RWPE2 (cell line): ENCODE results near the gene PTH.

Experiments
- ATAC-seq: fragments of 200-7000 bp; cut with Tn5 transposase; 3 replicates; pipeline ENCODE4 v1.9.1; 2021; ENCODE audit warnings: low read depth
- DNase-seq: peaks from one replicate; pipeline ENCODE4 v3.0.0-alpha.2; 2020; ENCODE audit warnings: low spot score
- H3K27ac ChIP-seq: fragments of 450-650 bp; 2 replicates; pipeline ENCODE4 v1.5.1; 2017; ENCODE audit warnings: mild to moderate bottlenecking; ENCODE audit not compliant: poor library complexity, severe bottlenecking
- H3K27me3 ChIP-seq: fragments of 250-450 bp; sonication (Bioruptor Pico); 2 replicates; pipeline ENCODE4 v1.5.1; 2021; ENCODE audit warnings: mild to moderate bottlenecking, moderate library complexity; ENCODE audit not compliant: insufficient read depth, poor library complexity, severe bottlenecking
- H3K36me3 ChIP-seq: fragments of 250-450 bp; sonication (Bioruptor Pico); 2 replicates; pipeline ENCODE4 v1.5.1; 2020; ENCODE audit warnings: low read depth, mild to moderate bottlenecking, moderate library complexity
- H3K4me1 ChIP-seq: fragments of 250-450 bp; sonication (Bioruptor Pico); 2 replicates; pipeline ENCODE4 v1.5.1; 2021; ENCODE audit warnings: mild to moderate bottlenecking, moderate library complexity; ENCODE audit not compliant: insufficient read depth, poor library complexity, severe bottlenecking
- H3K4me3 ChIP-seq: fragments of 250-450 bp; sonication (Bioruptor Pico); 2 replicates; pipeline ENCODE4 v1.5.1; 2021; ENCODE audit warnings: mild to moderate bottlenecking, moderate library complexity; ENCODE audit not compliant: severe bottlenecking
- H3K9me3 ChIP-seq: fragments of 250-450 bp; sonication (Bioruptor Pico); 2 replicates; pipeline ENCODE4 v1.5.1; 2021; ENCODE audit warnings: mild to moderate bottlenecking, moderate library complexity; ENCODE audit not compliant: severe bottlenecking
- TF ChIP-seq, protein P1 (sequence below): fragments of 450-650 bp; IDR thresholded peaks from one replicate; pipeline ENCODE4 v1.5.1; 2017; ENCODE audit warnings: mild to moderate bottlenecking, moderate library complexity; ENCODE audit not compliant: poor library complexity, severe bottlenecking

Gene PTH

DNA sequence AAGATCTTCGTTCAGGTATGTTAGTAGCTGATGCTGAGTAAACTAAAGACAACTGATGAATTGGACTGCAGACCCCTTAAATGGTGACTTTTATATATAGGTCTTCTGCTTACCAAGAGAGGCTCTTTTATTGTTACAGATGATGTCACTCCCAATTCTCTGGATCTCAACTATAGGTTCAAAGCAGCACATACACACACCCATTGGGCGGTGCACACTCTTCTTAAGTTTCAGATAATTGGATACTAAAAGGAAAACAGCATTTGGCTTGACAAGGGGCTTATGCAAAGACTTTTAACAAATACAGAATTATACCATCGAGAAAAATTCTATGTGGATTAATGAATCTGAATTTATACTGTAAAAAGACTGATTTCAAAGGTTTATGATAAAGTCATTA, at the start of gene PTH:
TSS of gene PTH (minus strand) at position 69 of the 400 bp plus-strand sequence. CDS start 3,142 bp downstream, outside the sequence.
- TF ChIP-seq, protein P1, sequence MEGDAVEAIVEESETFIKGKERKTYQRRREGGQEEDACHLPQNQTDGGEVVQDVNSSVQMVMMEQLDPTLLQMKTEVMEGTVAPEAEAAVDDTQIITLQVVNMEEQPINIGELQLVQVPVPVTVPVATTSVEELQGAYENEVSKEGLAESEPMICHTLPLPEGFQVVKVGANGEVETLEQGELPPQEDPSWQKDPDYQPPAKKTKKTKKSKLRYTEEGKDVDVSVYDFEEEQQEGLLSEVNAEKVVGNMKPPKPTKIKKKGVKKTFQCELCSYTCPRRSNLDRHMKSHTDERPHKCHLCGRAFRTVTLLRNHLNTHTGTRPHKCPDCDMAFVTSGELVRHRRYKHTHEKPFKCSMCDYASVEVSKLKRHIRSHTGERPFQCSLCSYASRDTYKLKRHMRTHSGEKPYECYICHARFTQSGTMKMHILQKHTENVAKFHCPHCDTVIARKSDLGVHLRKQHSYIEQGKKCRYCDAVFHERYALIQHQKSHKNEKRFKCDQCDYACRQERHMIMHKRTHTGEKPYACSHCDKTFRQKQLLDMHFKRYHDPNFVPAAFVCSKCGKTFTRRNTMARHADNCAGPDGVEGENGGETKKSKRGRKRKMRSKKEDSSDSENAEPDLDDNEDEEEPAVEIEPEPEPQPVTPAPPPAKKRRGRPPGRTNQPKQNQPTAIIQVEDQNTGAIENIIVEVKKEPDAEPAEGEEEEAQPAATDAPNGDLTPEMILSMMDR, result no peak
- Histone ChIP-seq H3K4me1 (no peaks in the 10 kb centered on the region), H3K27ac (no peak within 1 kb of the TSS), H3K27me3 (peaks cover 18% of the 10 kb centered on the region), H3K9me3 (no peaks in the 10 kb centered on the region), H3K4me3 (no peak within 1 kb of the TSS), H3K36me3 (no peaks in the 10 kb centered on the region)
- ATAC-seq (no peak), DNase-seq (no peak)

DNA sequence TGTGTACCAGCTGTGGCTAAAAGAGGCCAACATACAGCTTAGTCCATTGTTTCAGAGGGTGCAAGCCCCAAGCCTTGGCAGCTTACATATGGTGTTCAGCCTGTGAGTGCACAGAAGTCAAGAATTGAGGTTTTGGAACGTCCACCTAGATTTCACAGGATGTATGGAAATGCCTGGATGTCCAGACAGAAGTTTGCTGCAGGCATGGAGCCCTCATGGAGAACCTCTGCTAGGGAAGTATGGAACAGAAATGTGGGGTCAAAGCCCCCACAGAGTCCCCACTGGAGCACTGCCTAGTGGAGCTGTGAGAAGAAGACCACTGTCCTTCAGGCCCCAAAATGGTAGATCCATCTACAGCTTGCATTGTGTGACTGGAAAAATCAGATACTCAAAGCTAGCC, 42.2 kb upstream of the PTH start:
- Histone ChIP-seq H3K4me1 (no peaks in the 10 kb centered on the region), H3K36me3 (no peaks in the 10 kb centered on the region), H3K4me3 (no peak overlapping the region), H3K9me3 (no peaks in the 10 kb centered on the region), H3K27me3 (no peaks in the 10 kb centered on the region), H3K27ac (no peak overlapping the region)
- TF ChIP-seq, protein P1, result no peak
- DNase-seq, result no peak
- ATAC-seq, result no peak

DNA sequence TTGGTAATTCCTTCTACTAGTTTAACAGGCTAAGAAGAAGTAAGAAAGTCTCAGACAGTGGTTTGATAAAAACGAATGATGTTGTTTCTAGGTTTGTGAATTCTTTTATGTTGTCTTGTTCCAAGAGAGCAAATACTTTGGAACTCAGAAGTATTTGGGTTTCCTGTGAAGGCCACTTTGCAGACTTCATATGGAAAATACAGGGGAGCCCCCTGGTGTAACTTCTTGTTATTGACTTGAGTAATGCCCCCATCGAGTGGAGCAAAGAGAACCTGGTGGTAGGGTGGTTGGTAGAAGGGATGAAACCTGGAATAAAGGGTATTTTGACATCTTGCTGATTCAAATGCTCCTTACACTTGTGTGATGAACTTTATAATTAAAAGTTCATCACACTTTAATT, 40.0 kb upstream of the PTH start:
- no peak overlapping the region for H3K4me3 ChIP-seq
- no peak for ATAC-seq
- no peak for DNase-seq
- H3K36me3 ChIP-seq, result no peaks in the 10 kb centered on the region
- no peaks in the 10 kb centered on the region for H3K9me3 ChIP-seq
- no peaks in the 10 kb centered on the region for H3K4me1 ChIP-seq
- no peak overlapping the region for H3K27ac ChIP-seq
- no peaks in the 10 kb centered on the region for H3K27me3 ChIP-seq
- TF ChIP-seq, protein P1, result peak; percentile 10

DNA sequence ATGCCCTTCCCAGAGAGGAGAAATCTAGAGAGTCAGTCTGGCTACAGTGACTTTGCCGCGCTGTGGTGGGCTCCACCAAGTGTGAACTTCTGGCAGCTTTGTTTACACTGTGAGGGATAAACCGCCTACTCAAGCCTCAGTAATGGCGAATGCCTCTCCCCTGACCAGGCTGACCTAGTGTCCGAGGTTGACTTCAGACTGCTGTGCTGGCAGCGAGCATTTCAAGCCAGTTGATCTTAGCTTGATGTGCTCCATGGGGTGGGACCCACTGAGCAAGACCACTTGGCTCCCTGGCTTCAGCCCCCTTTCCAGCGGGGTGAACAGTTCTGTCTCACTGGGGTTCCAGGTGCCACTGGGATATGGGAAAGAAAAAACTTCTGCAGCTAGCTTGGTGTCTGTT, 38.6 kb upstream of the PTH start:
- Histone ChIP-seq H3K36me3 (no peaks in the 10 kb centered on the region), H3K9me3 (no peaks in the 10 kb centered on the region), H3K4me1 (no peaks in the 10 kb centered on the region), H3K27ac (no peak overlapping the region), H3K4me3 (no peak overlapping the region), H3K27me3 (no peaks in the 10 kb centered on the region)
- ATAC-seq (no peak), DNase-seq (no peak)
- TF ChIP-seq, protein P1, result no peak

DNA sequence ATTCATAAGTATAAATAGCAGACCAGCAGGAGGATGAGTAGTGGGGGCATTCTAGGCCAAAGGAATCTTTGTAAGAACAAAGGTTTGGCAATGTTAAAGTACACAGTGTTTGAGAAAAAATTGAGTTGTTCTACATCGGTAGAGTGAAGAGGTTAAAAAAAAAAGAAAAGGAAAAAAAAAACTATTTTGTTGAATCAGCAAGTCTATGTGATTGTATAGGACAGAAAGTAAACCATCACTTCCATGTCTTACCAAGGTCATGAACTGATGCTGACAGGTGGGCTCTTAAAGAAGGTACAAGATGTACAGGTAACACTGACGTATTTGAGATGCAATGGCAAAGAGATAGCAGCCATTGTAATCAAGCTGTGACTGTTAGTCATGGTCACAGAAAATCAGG, 29.5 kb upstream of the PTH start:
- DNase-seq (no peak), ATAC-seq (no peak)
- H3K4me1 ChIP-seq, result no peaks in the 10 kb centered on the region
- no peaks in the 10 kb centered on the region for H3K27me3 ChIP-seq
- H3K36me3 ChIP-seq, result no peaks in the 10 kb centered on the region
- H3K27ac ChIP-seq, result no peak overlapping the region
- TF ChIP-seq, protein P1, result no peak
- H3K4me3 ChIP-seq, result no peak overlapping the region
- no peaks in the 10 kb centered on the region for H3K9me3 ChIP-seq
